Measurements from ENCODE around the gene INHBC. TPM values are rescaled to one million over a fixed set of nuclear protein-coding genes. Genes with fewer than 3 reads are reported as not detected.
"Not testable (repeated sequence)": the region's sequence is repeated elsewhere in the genome, so short reads cannot be mapped to it uniquely, and the experiment has no call there.

INHBC gene
- total RNA-seq, 1 donor from 2014 or later, result not detected

DNA sequence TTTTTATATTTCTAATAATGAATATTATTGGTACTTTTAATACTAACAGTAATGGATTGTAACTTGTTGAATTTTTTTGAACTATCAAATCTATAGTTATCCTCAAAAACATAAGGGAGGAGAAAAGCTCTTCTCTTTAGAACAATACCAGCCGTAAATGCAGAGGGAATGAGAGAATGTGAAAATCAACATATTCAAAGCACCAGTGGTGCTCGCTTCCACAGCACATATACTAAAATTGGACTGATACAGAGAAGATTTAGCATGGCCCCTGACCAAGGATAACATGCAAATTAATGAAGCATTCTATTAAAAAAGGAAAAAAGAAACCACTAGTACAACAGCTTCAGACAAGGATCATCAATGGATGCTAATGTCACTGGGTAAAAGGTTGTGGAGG, 19.5 kb upstream of the INHBC start:
- no peak for TF ChIP-seq CTCF (IDR thresholded peaks at IDR 0.05; ENCODE audit: insufficient read depth, low read length, poor library complexity, severe bottlenecking)
- no peak for DNase-seq (ENCODE audit: low read depth)
- no peaks in the 10 kb centered on the region for H3K27me3 ChIP-seq (ENCODE audit: control insufficient read depth, insufficient read depth, low read length)
- no peaks in the 10 kb centered on the region for H3K36me3 ChIP-seq (ENCODE audit: control insufficient read depth, insufficient read depth, low read length)
- H3K4me3 ChIP-seq (ENCODE audit: low read depth, low read length), result no peak overlapping the region

- no peaks in the 10 kb centered on the region for H3K36me3 ChIP-seq (ENCODE audit: control insufficient read depth, insufficient read depth, low read length)
- DNase-seq (ENCODE audit: low read depth), result no peak
- no peak overlapping the region for H3K4me3 ChIP-seq (ENCODE audit: low read depth, low read length)
- H3K27me3 ChIP-seq (ENCODE audit: control insufficient read depth, insufficient read depth, low read length), result no peaks in the 10 kb centered on the region
- no peak for TF ChIP-seq CTCF (IDR thresholded peaks at IDR 0.05; ENCODE audit: insufficient read depth, low read length, poor library complexity, severe bottlenecking)
Measured at GRCh38 chr12:57416039-57416996, 18.3 kb upstream of the INHBC start.

DNA sequence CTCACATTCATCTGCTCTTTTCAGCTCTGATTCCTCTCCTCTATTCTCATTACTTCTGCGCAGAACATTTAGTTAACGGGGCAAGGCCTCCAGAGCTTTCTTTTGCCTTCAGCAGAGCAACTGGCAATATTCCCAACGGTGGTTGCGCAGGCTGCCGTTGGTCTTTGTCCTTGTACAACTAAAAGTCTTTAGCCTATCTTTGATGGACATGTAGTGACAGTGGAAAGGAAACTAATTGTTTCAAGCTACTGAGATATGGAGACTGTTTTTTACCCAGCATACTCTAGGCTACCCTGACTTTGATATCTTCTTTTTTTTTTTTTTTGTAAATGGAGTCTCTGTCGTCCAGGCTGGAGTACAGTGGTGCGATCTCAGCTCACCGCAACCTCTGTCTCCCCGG, 16.3 kb upstream of the INHBC start:
- H3K4me3 ChIP-seq (ENCODE audit: low read depth, low read length), result no peak overlapping the region
- no peaks in the 10 kb centered on the region for H3K27me3 ChIP-seq (ENCODE audit: control insufficient read depth, insufficient read depth, low read length)
- no peak for TF ChIP-seq CTCF (IDR thresholded peaks at IDR 0.05; ENCODE audit: insufficient read depth, low read length, poor library complexity, severe bottlenecking)
- H3K36me3 ChIP-seq (ENCODE audit: control insufficient read depth, insufficient read depth, low read length), result peaks cover 1% of the 10 kb centered on the region
- DNase-seq (ENCODE audit: low read depth), result no peak

GRCh38 chr12:57419495-57419894, 15.1 kb upstream of the INHBC start:
- H3K27me3 ChIP-seq (ENCODE audit: control insufficient read depth, insufficient read depth, low read length), result no peaks in the 10 kb centered on the region
- H3K4me3 ChIP-seq (ENCODE audit: low read depth, low read length), result no peak overlapping the region
- DNase-seq (ENCODE audit: low read depth), result no peak
- TF ChIP-seq CTCF (IDR thresholded peaks at IDR 0.05; ENCODE audit: insufficient read depth, low read length, poor library complexity, severe bottlenecking), result no peak
- H3K36me3 ChIP-seq (ENCODE audit: control insufficient read depth, insufficient read depth, low read length), result peaks cover 3% of the 10 kb centered on the region

- TF ChIP-seq CTCF (IDR thresholded peaks at IDR 0.05; ENCODE audit: insufficient read depth, low read length, poor library complexity, severe bottlenecking), result no peak
Measured at GRCh38 chr12:57420482-57420881, 14.1 kb upstream of the INHBC start.

GRCh38 chr12:57426948-57427347, 7.6 kb upstream of the INHBC start:
- not testable (repeated sequence) for DNase-seq (ENCODE audit: low read depth); H3K36me3 ChIP-seq (ENCODE audit: control insufficient read depth, insufficient read depth, low read length); H3K4me3 ChIP-seq (ENCODE audit: low read depth, low read length); H3K27me3 ChIP-seq (ENCODE audit: control insufficient read depth, insufficient read depth, low read length)

More at GRCh38 chr12:57420482-57420881, 14.1 kb upstream of the INHBC start:
- Histone ChIP-seq H3K27me3 (ENCODE audit: control insufficient read depth, insufficient read depth, low read length) (no peaks in the 10 kb centered on the region), H3K36me3 (ENCODE audit: control insufficient read depth, insufficient read depth, low read length) (peaks cover 3% of the 10 kb centered on the region), H3K4me3 (ENCODE audit: low read depth, low read length) (no peak overlapping the region)
- no peak for DNase-seq (ENCODE audit: low read depth)

All from kidney epithelial cell (primary cell).